Panc1 (cell line): ENCODE data around the gene UCHL5. TPM values are rescaled to one million over a fixed set of nuclear protein-coding genes. Genes with fewer than 3 reads are reported as not detected.

Experiments used
- ATAC-seq: fragments of 200-7000 bp; cut with Tn5 transposase; 2 replicates; pipeline ENCODE4 v1.9.1; 2020; ENCODE audit warnings: mild to moderate bottlenecking, moderate library complexity
- BruUV-seq: library from RNA; stranded (reverse); fragments of 400-500 nt; replicated peaks from 2 replicates; lab custom pipeline; 2021; lab: Mats Ljungman, UMichigan
- CTCF ChIA-PET: fragments of 300-600 bp; sonication (Branson Sonifier 250); formaldehyde crosslinking; loops from one replicate; lab custom pipeline; 2022; ENCODE audit warnings: antibody characterized with exemption; lab: Charles Lee
- POLR2A ChIA-PET: fragments of 300-600 bp; sonication (Branson Sonifier 250); formaldehyde crosslinking; loops from one replicate; lab custom pipeline; 2022; ENCODE audit warnings: antibody characterized with exemption; lab: Charles Lee
- DNase-seq: peaks from one replicate; pipeline ENCODE4 v3.0.0-alpha.2; 2010; ENCODE audit warnings: low read depth, low spot score
- H3K27ac ChIP-seq: 2 replicates; pipeline ENCODE4 v1.5.1; 2011; ENCODE audit warnings: mild to moderate bottlenecking, low read length, inconsistent platforms
- H3K27me3 ChIP-seq: fragments of 200-500 bp; sonication (Bioruptor generic); 2 replicates; pipeline ENCODE4 v1.6.0; 2014; ENCODE audit warnings: low read length, inconsistent platforms; ENCODE audit not compliant: control insufficient read depth, insufficient read depth
- H3K36me3 ChIP-seq: fragments of 200-500 bp; sonication (Bioruptor generic); 2 replicates; pipeline ENCODE4 v1.5.1; 2014; ENCODE audit warnings: inconsistent platforms, mild to moderate bottlenecking, low read length, moderate library complexity; ENCODE audit not compliant: control insufficient read depth, insufficient read depth
- H3K4me1 ChIP-seq: 2 replicates; pipeline ENCODE4 v1.5.1; 2011; ENCODE audit warnings: inconsistent platforms, mild to moderate bottlenecking, low read length, moderate library complexity; ENCODE audit not compliant: control insufficient read depth, insufficient read depth
- H3K4me3 ChIP-seq, 2 experiments: 2 replicates each; pipeline ENCODE4 v1.5.1; 2011 to 2012; ENCODE audit warnings: low read depth in 2 of 2, low read length in 2 of 2, mild to moderate bottlenecking in 2 of 2, inconsistent platforms in 1 of 2, moderate library complexity in 1 of 2
- H3K9me3 ChIP-seq: fragments of 200-500 bp; sonication (Bioruptor generic); 2 replicates; pipeline ENCODE4 v1.5.1; 2014; ENCODE audit warnings: low read depth, mild to moderate bottlenecking, inconsistent platforms, low read length, moderate library complexity; ENCODE audit not compliant: control insufficient read depth, insufficient read depth
- CTCF ChIP-seq: fragments of 450-650 bp; IDR thresholded peaks from 2 replicates; pipeline ENCODE4 v1.5.1; 2017; ENCODE audit warnings: mild to moderate bottlenecking
- POLR2AphosphoS5 ChIP-seq: IDR thresholded peaks from 2 replicates; pipeline ENCODE4 v1.6.1; 2012; ENCODE audit warnings: mild to moderate bottlenecking, low read depth, low read length, moderate library complexity
- REST ChIP-seq, 2 experiments: IDR thresholded peaks; 2 replicates each; pipeline ENCODE4 v1.6.1; 2011 to 2012; ENCODE audit warnings: low read depth in 2 of 2, control low read depth in 1 of 2, low read length in 1 of 2, mild to moderate bottlenecking in 1 of 2, moderate library complexity in 1 of 2; ENCODE audit not compliant: insufficient read depth in 1 of 2
- SIN3A ChIP-seq: IDR thresholded peaks from 2 replicates; pipeline ENCODE4 v1.6.1; 2012; ENCODE audit warnings: low read depth, mild to moderate bottlenecking, low read length, moderate library complexity, borderline replicate concordance; ENCODE audit not compliant: insufficient read depth
- TCF7L2 ChIP-seq: IDR thresholded peaks from 2 replicates; pipeline ENCODE4 v1.6.1; 2011; ENCODE audit warnings: mild to moderate bottlenecking, low read depth, low read length, inconsistent platforms
- in situ Hi-C: cut with HindIII; loops from 2 replicates; pipeline ENCODE4 v1.10.0; 2016; ENCODE audit warnings: low sequenced_read_pairs, low pct_unique_long_range_greater_than_20kb
- intact Hi-C: fragments of 100-400 bp; cut with micrococcal nuclease; formaldehyde crosslinking; loops from one replicate; pipeline ENCODE4 v1.10.0; 2022; ENCODE audit not compliant: unreplicated experiment
- total RNA-seq: library from RNA; stranded (reverse); gene quantifications from one replicate; pipeline ENCODE4 v1.2.1, GENCODE V29; 2021; ENCODE audit not compliant: unreplicated experiment

Gene UCHL5
- total RNA-seq, 1 experiment from 2014 or later: 42.6 TPM

GRCh38 chr1:193077991-193078390 is 18.8 kb upstream of the UCHL5 start:
- no TSS peak for BruUV-seq
- POLR2A ChIA-PET: no interaction called here
- Histone ChIP-seq H3K4me1 (no peaks in the 10 kb centered on the region), H3K9me3 (0 out of 2 replicates have a peak, but pooled peaks cover 4% of the 10 kb centered on the region), H3K4me3 (no peak overlapping the region), H3K27ac (no peak overlapping the region), H3K27me3 (no peaks in the 10 kb centered on the region), H3K36me3 (peaks cover 26% of the 10 kb centered on the region)
- no peak for TF ChIP-seq REST (IDR thresholded peaks at IDR 0.05; ENCODE audit: insufficient read depth in 1 of 2, low read depth in 2 of 2, low read length in 1 of 2)
- TF ChIP-seq SIN3A: no peak
- no peak for TF ChIP-seq POLR2AphosphoS5
- no peak for TF ChIP-seq CTCF
- TF ChIP-seq TCF7L2: no peak
- CTCF ChIA-PET: no interaction called here
- intact Hi-C loops: no loop called here
- DNase-seq: no peak
- in situ Hi-C loops: no loop called here
- no peak for ATAC-seq

DNA sequence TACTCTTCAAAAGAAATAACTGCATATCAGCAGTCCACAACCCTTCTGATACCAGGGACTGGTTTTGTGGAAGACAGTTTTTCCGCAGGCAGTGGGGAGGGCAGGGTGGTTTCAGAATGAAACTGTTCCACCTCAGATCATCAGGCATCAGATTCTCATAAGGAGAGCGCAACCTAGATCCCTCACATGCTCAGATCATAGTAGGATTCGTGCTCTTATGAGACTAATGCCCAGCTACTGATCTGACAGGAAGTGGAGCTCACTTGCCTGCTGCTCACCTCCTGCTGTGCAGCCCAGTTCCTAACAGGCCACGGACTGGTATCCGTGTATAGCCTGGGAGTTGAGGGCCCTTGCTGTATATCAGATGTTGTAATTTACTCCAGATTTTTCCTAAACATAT is 11.8 kb upstream of the UCHL5 start:
- ATAC-seq: peak; percentile 70; the same call in 1 of the 2 replicates

More for the DNA sequence above, 11.8 kb upstream of the UCHL5 start:
- intact Hi-C loops (no loop called here), in situ Hi-C loops (no loop called here)
- no peaks in the 10 kb centered on the region for H3K9me3 ChIP-seq
- no peak for DNase-seq
- H3K27me3 ChIP-seq: no peaks in the 10 kb centered on the region
- ChIA-PET CTCF (interaction anchor here (0.7 kb wide), 1 partner anchor 361 kb away, joined by 6 read pairs; no protein-coding TSS in a partner anchor), POLR2A (interaction anchor here (0.6 to 0.7 kb wide), 2 partner anchors 12 to 129 kb away, joined by 3 read pairs; partner anchors contain the start of genes RO60 and UCHL5)
- BruUV-seq: no TSS peak
- peaks cover 10% of the 10 kb centered on the region; the same call in 1 of the 2 replicates for H3K4me1 ChIP-seq
- H3K4me3 ChIP-seq: no peak overlapping the region
- H3K36me3 ChIP-seq: no peaks in the 10 kb centered on the region; the same call in 1 of the 2 replicates
- no peak overlapping the region for H3K27ac ChIP-seq
- TF ChIP-seq POLR2AphosphoS5 (no peak), SIN3A (no peak), REST (IDR thresholded peaks at IDR 0.05; ENCODE audit: insufficient read depth in 1 of 2, low read depth in 2 of 2, low read length in 1 of 2) (no peak), TCF7L2 (no peak), CTCF (no peak)
